Right forelimb (tissue), 1 donor: ENCODE results near the gene VAT1L.

ENCODE experiments used
- DNase-seq: peaks from one replicate; pipeline ENCODE4 v3.0.0-alpha.2; 2018

Gene VAT1L

GRCh38 chr16:77788181-77789084, at the start of gene VAT1L:
VAT1L (plus strand) TSS chr16:77788564; CDS start chr16:77788683, 119 bp downstream.
- peak; percentile 70 for DNase-seq

- DNase-seq = no peak
These were observed 49.4 kb upstream of the VAT1L start for GRCh38 chr16:77738706-77739558.

DNA sequence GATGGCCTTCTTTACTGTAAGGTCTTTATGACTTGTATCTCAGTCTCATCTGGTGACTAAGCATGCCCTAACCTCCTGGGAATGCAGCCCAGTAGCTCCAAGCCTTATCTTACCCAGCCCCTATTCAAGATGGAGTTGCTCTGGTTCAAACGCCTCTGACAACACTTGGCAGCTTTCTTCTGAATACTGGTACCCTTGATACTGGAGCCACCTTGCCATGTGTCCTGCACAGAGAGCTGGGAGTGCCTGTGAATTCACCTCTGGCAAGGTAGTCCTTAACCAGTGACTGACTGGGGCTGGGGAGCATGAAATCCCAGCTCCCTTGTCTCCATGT, 48.8 kb upstream of the VAT1L start:
- DNase-seq = no peak

DNA sequence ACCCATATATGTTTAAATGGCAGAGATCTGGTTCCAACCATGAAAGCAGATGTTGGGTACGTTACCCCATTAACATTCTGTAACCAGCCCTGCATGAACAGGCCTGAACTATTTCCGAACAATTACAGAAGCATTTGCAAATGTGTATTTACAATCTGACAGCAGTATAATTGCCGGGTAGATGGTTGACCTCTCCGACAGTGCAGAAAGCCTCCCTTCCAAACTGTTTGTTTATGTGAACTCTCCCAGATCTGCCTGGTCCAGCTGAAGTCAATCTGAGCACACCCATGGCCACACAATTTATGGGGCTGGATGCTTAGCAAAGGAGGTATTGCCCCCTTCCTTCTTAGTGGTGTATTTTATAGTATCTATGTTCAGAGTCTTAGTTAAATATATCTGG, 44.2 kb upstream of the VAT1L start:
- no peak for DNase-seq

DNA sequence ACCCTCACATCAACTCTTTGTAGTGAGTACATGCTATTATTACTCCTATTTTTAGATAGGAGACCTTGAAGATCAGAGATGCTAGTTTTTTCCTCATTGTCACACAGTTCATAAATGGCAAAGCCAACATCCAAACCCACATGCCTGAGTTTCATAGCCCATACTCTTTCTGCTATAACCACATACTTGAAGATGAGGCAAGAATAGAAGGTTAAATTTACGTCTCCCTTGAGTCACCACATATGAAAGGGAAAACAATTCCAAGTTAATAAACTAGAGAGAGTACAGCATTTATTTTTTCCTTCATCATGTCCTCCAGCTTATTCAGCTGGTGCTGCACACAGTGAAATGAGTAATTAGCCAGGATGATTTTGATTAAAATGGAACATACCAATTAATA, 42.4 kb upstream of the VAT1L start:
- no peak for DNase-seq

- no peak for DNase-seq
These were observed 39.9 kb upstream of the VAT1L start for GRCh38 chr16:77748421-77749005.

DNA sequence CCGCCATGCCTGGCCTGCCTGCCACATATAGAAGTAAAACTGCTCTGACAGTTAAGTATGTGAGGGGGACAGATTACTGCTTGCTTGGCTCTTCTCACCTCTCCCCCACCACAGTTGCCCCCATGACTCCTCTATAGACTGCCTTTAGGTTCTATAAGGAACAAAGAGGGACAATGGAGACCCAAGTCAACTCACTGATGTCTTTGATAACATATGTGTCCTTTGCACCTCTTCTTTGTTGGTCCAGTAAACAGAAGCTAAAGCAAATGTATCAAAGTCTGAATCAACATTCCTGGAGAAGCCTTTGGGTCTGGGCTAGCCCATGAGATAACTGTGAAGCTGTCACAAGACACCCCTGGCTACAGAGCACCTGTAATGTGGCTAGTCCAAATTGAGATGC, 38.9 kb upstream of the VAT1L start:
- DNase-seq = no peak

GRCh38 chr16:77758046-77758445, 30.3 kb upstream of the VAT1L start:
- DNase-seq = no peak

DNA sequence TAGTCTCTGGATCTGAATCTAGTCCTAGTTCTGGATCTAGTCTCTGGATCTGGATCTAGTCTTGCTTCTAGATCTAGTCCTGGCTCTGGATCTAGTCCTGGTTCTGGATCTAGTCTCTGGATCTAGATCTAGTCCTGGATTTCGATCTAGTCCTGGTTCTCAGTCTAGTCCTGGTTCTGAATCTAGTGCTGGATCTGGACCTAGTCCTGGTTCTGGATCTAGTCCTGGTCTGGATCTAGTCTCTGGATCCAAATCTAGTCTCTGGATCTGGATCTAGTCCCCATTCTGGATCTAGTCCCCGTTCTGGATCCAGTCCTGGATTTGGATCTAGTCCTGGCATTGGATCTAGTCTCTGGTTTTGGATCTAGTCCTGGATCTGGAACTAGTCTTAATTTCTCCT, 29.9 kb upstream of the VAT1L start:
- no peak for DNase-seq

DNA sequence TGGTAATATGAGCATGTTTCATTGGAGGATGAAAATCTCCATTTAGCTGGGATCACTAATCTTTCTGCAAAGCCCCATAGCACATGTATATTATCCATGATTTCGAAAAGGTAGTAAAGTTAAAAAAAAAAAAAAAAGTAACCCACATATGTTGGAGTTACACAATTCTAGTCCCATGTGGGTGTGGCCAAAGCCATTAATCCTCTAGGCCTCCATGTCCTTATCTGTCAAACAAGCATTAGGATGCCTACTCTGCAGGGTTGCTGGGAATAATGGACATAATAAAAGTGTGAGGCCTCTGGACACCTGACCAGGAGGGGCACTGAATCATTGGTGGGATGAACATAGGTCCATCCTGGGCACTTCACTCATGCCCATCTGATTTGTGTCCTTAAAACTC, 29.2 kb upstream of the VAT1L start:
- no peak for DNase-seq

- DNase-seq = no peak
These were observed 28.5 kb upstream of the VAT1L start for GRCh38 chr16:77759821-77760220.

DNA sequence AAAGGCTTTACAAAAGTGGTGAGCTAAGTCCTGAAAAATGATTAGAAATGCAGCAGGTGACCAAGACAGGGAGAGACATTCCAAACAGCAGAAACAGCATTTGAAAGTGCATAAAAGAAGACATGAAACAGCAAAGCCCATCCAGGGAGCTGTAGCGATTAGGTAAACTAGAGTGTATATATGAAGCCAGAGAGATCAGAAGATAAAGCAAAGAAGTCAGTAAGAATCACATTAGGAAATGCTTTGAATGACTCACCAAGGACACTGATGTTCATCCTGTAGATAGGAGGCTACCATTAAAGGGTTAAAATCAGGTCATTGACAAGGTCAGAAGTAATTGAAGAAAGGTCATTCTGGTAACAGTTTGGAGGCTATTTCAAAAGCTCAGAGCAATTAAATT, 27.6 kb upstream of the VAT1L start:
- DNase-seq = no peak

DNA sequence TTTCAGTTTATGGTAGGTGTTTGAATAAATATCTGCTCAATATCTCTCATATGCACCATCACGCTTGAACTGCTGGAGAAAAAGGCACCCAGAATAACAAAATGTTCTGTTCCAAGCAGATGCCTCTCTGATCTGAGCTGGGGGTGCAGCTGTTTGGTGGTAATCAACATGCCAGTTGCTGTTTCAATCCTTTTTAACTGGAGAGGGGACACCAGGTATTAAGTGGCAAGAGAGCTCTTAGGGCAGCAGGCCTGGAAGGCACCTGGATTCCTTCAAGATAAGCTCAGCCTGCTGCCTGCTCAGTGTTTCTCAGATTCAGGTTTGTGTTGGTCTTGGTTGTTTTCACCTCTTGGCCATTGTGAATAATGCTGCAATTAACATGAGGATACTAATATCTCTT, 27.2 kb upstream of the VAT1L start:
- DNase-seq = no peak

GRCh38 chr16:77762262-77762661, 26.1 kb upstream of the VAT1L start:
- DNase-seq = no peak

DNA sequence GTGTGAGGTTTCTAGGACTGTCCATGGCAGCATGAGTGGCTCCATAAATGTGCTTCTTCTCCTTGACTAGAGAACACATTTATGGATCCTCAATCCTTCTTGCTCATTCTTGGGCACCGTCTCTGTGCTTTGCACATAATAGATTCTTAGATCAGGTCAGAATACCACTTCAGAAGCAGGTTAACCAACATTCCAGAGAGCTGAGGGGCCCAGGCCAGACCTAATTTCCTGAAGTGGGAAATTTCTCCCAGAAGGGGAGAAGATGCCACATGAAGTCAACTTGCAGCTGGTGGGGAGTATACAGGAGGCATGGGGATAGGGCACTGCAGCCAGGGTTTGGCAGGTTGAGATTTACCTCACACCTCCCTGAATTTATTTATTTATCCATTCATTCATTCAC, 24.4 kb upstream of the VAT1L start:
- DNase-seq = no peak

GRCh38 chr16:77767211-77767610, 21.2 kb upstream of the VAT1L start:
- no peak for DNase-seq

GRCh38 chr16:77767826-77768225, 20.5 kb upstream of the VAT1L start:
- no peak for DNase-seq

DNA sequence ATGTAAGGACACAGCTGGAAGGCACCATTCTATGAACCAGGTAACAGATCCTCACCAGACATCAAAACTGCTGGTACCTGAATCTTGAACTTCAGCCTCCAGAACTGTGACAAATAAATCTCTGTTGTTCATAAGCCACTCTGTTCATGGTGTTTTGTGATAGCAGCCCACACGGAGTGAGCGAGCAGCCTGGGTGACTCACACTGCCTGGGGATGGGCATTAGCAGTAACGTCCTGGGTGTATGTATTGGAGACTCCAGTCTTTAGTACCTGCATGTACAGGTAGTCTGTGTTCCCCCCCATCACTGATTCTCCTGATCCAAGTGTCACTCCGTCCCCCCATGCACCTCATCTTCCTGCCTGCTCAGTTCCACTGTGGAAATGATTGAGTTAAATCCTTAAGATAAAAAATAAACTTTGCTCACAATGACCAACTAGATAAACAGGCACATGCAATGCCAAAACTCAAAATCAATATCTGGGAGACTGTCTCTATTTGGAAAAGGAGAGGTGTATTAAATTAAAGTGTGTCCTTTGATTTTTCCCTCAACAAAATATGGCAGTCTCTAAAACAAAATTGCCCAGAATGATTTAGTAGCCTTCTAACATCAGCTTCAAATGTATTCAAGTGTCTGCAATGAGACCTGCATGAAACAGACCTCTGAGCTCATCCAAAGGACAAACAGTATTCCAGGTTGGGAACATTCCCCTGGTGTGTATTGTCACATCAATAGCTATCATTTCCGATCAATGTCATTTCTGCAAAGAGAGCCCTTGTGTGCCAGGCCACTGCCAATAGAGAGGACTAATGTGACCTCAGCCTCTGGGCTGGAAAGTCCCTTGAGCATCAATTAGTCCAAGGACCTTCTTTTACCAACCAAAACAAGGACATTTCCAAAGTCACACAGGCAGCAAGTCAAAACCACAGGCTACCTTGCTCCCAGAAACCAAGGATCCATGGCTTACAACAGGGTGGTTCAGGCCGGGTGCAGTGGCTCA, 12.2 kb upstream of the VAT1L start:
- DNase-seq = no peak

GRCh38 chr16:77777745-77778144, 10.6 kb upstream of the VAT1L start:
- DNase-seq = no peak

GRCh38 chr16:77780378-77780837, 8.0 kb upstream of the VAT1L start:
- no peak for DNase-seq

DNA sequence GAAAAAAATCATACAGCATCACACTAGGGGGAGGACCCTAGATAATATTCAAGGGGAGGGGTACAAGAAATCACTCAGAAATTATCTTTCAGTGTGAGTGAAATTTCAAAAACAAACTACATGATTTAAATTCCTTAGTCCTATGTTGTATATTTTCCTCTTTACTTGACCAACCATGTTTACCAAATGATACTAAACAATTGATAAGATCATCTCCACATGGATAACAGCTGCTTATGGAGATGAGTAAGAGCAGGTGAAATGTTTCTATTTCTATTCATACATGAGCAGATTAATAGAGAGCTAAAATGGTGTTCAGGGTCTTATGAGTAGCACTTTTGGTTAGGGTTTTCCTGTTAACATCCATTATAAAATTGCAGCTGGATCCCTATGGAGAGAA, 7.3 kb upstream of the VAT1L start:
- DNase-seq = no peak

DNA sequence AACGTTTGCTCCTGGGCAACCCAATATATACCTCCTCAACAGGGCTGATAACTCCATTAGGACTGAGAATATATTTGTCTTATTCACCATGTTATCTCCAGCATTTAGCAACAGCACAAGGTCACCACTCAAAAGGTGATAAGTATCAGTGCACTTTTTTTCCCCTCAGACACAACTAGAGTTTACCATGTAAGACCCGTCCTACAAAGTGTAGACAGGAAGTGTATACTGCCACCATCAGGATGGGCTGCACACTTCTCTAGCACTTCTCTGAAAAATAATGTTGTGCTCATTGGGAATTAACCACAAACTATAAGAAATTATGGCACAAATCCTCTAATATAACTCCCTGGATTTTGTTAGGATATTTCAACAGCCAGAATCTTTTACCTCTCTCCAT, 5.7 kb upstream of the VAT1L start:
- DNase-seq = no peak
